Heart left ventricle (tissue), 13 donors: Measurements from ENCODE around the gene HIPK1.

ENCODE experiments used
- CTCF ChIP-seq, 12 donors: fragments of 200-600 bp; sonication (generic) in 4 of 12; IDR thresholded peaks; one replicate each; pipeline versions ENCODE4 v1.5.0 to v1.8.0; 2018 to 2022; ENCODE audit warnings: antibody characterized with exemption in 12 of 12, mild to moderate bottlenecking in 5 of 12
- POLR2A ChIP-seq, 2 donors: fragments of 450-650 bp; IDR thresholded peaks; one replicate each; pipeline ENCODE4 v1.6.1; 2017; ENCODE audit warnings: antibody characterized with exemption in 2 of 2, mild to moderate bottlenecking in 2 of 2, moderate library complexity in 2 of 2
- donor health status: ischemic (EF 13 %, LVEDD 7.1; RV severe dilation, severe dysfunction).
- donor health status: DM: no; HTN: yes; CAD: no.
- donor health status: DM: no; HTN: no; CAD: no.
- donor health status: ischemic (EF 25% LVEDD 6.9; RV normal size, moderate dysfunction).
- donor health status: ischemic (EF 25% LVEDD 5.7; RV mildly dilated, moderate dysfunction).
- donor health status: ischemic (EF 35%, LVEDD 5.7; RV mildly dilated, moderate dysfunction).
- donor health status: nonischemic (EF 11% LVEDD 7.7; RV severe dilation, severe dysfunction).
- donor health status: DM: yes; HTN: yes; CAD: no.
- donor health status: PGD.
- donor health status: ischemic (EF 29% LVEDD 5.4; RV normal size, mild dysfunction).
- donor health status: nonischemic (EF 23%, LVEDD 6.1; RV moderate dilation, normal function).

GRCh38 chr1:113945329-113945728 lies 16.2 kb downstream of the HIPK1 start:
- no peak for TF ChIP-seq CTCF (IDR thresholded peaks at IDR 0.05)
- TF ChIP-seq POLR2A (IDR thresholded peaks at IDR 0.05): no peak
